Measurements from ENCODE around the gene BCL2L12.

BCL2L12 gene

DNA sequence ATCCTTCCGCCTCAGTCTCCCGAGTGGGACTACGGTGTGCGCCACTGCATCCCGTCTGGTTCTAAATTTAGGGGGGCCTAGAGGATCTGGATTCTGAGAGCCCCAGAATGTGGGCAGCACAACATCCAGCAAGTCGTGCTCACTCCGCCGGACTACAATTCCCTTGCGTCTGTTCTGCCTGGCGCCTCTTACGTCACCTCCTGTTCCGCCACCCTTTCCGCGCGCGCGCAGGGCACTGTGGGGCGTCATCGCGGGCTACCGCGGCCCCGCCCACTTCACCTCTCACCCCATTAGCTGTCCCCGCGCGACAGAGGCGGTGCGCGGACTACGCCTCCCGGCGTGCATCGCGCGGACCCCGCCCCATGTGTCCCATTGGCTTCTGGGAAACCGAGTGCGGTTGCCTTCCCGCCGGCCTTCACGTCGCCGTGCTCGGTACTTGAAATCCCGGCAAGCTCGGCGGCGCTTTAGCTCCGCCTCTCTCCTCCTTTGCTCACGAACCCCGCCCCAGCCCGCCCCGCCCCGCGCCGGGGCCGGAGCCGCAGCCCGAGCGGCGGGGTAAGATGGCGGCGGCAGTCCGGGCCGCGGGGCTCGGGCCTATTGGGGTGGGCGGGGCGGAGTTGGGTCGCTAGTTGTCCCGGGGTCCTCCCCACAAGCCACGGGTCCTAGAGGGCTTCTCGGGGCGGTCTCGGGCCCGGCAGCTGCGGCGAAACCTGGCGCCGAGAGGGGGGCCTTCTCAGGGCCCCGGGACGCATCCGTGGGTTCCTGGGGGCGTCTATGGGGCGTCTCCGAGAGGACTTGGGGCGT is 23.8 kb upstream of the BCL2L12 start, which contains the start of gene SCAF1:
TSS of gene SCAF1 (plus strand) at position 522 of the 804 bp plus-strand sequence. CDS start 2,818 bp downstream, outside the sequence.
- peak; percentile 97 for DNase-seq (ENCODE audit: low read depth, low spot score)
- H3K27ac ChIP-seq = peak within 1 kb of the TSS; percentile 100

DNA sequence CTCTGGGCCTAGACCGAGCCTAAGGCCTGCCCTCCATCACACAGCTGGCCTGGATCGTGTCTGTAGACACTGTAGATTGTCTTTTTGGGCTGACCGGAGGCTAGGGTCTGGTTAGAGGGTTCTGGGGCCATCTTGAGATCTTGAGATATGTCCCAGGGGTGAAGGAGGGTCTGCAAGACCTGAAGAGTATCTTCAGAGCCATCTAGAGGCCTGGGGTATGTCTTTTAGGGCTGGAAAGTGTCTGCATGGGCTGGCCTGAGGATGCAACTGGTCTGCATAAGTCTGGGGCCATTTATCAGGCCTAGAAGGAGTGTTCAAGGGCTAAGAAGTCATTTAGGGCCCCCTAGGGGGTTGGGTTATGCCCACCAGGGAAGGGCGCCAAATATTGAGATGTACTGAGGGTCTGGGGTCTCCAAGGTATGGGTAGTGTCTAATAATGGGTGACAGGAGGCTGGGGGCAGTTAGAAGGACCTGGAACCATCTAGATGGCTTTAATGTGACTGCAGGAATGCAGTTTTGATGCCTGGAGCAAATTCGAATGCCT is 23.2 kb upstream of the BCL2L12 start:
- H3K27ac ChIP-seq = peak overlapping the region; percentile 100
- no peak for DNase-seq (ENCODE audit: low read depth, low spot score)

DNA sequence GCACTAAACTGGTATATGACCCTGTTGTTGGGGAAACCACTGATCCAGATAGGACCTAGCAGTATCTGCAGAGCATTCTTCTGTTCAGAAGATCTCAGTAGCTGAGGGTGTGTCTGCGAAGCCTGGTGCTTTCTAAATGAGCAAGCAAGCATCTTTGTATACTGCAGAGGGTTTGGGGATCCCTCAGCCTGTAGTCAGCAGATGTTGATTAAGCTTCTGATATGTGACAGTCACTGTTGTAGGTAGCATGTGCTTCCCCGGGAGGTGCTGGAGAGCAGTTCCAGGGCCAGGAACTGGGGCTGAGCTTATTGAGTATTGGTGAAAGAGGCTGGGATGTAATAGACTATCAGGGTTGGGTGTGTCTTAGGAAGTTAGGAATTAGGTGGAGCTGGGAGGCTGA is 22.3 kb upstream of the BCL2L12 start:
- peak overlapping the region; percentile 100 for H3K27ac ChIP-seq

DNA sequence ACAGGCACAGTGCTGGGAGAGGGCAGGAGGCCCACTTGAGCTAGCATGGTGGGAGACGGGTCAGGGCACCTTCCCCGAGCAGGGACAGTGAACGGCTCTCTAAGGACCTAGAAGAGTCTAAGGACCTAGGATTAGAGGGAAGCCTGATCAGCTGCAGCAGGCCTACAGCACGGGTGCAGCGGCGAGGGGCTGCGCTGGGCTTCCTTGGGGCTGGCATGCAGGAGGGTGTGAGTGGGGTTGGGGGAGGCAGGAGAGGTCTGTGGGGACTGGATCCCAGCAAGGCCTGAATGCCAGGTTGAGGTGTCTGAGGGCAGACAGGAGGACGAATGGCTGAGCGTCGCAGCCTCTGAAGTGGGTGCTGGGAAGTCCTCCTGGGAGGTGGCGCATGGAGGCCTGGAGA is 20.1 kb upstream of the BCL2L12 start:
- no peak overlapping the region for H3K27ac ChIP-seq
- DNase-seq (ENCODE audit: low read depth, low spot score) = no peak

More for the DNA sequence above, 22.3 kb upstream of the BCL2L12 start:
- no peak for DNase-seq (ENCODE audit: low read depth, low spot score)

DNA sequence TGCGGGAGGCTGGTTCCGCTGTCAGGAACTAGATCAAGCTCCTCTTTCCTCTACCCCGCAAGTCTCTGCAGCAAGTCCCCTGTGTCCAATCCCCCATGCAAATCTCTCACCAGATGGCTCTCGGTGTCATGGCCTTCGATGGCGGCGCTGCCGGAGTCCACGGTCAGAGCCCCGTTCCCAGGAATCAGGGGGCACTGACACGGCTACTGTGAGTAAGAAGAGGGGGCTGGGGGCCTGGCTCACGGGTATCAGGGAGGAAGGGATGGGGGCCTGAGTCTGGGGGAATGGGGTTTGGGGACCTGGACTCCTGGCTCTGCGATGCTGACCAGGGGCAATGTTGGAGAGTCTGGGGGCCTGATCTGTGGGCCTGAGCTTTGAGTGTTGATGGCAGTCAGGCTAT is 19.7 kb upstream of the BCL2L12 start:
- DNase-seq (ENCODE audit: low read depth, low spot score) = no peak
- H3K27ac ChIP-seq = no peak overlapping the region

DNA sequence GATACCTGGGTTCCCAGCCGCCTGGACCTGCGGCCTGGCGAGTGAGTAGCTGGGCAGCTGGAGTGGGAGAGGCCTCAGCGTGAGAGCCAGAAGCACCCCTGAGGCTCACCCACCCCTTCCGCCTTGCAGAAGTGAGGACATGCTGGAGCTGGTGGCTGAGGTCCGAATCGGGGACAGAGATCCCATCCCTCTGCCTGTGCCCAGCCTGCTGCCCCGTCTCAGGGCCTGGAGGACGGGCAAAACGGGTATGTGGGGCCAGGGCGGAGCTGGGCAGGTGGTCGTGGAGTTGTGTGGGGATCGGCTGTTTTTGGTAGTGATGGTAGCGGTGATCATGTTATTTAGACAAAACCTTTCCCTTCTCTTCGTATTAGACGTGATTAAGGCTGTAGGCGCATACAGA is 19.1 kb upstream of the BCL2L12 start:
- no peak overlapping the region for H3K27ac ChIP-seq
- no peak for DNase-seq (ENCODE audit: low read depth, low spot score)

DNA sequence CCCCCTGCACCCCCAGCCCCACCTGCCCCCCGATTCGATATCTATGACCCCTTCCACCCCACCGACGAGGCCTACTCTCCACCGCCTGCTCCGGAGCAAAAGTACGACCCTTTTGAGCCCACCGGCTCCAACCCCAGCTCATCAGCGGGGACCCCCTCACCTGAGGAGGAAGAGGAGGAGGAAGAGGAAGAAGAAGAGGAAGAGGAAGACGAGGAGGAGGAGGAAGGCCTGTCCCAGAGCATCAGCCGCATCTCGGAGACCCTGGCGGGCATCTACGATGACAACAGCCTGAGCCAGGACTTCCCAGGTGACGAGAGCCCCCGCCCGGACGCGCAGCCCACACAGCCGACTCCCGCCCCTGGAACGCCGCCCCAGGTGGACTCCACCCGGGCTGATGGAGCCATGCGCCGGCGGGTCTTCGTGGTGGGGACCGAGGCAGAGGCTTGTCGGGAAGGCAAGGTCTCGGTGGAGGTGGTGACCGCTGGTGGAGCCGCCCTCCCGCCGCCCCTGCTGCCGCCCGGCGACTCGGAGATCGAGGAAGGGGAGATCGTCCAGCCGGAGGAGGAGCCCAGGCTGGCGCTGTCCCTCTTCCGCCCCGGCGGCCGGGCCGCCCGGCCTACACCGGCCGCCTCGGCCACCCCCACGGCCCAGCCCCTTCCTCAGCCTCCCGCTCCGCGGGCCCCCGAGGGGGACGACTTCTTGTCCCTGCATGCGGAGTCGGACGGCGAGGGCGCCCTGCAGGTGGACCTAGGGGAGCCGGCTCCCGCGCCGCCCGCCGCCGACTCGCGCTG is 14.5 kb upstream of the BCL2L12 start:
- no peak overlapping the region for H3K27ac ChIP-seq
- no peak for DNase-seq (ENCODE audit: low read depth, low spot score)

DNA sequence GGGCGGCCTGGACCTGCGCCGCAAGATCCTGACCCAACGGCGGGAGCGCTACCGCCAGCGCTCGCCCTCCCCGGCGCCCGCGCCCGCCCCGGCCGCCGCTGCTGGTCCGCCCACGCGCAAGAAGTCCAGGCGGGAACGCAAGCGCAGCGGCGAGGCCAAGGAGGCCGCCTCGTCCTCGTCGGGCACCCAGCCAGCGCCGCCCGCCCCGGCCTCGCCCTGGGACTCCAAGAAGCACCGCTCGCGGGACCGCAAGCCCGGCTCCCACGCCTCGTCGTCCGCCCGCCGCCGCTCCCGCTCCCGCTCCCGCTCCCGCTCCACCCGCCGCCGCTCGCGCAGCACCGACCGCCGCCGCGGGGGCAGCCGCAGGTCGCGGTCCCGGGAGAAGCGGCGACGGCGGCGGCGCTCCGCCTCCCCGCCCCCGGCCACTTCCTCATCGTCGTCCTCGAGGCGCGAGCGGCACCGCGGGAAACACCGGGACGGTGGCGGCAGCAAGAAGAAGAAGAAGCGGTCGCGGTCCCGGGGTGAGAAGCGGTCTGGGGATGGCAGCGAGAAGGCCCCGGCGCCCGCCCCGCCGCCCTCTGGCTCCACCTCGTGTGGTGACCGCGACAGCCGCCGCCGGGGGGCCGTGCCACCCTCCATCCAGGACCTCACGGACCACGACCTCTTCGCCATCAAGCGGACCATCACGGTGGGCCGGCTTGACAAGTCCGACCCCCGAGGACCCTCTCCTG is 13.7 kb upstream of the BCL2L12 start:
- H3K27ac ChIP-seq = no peak overlapping the region

DNA sequence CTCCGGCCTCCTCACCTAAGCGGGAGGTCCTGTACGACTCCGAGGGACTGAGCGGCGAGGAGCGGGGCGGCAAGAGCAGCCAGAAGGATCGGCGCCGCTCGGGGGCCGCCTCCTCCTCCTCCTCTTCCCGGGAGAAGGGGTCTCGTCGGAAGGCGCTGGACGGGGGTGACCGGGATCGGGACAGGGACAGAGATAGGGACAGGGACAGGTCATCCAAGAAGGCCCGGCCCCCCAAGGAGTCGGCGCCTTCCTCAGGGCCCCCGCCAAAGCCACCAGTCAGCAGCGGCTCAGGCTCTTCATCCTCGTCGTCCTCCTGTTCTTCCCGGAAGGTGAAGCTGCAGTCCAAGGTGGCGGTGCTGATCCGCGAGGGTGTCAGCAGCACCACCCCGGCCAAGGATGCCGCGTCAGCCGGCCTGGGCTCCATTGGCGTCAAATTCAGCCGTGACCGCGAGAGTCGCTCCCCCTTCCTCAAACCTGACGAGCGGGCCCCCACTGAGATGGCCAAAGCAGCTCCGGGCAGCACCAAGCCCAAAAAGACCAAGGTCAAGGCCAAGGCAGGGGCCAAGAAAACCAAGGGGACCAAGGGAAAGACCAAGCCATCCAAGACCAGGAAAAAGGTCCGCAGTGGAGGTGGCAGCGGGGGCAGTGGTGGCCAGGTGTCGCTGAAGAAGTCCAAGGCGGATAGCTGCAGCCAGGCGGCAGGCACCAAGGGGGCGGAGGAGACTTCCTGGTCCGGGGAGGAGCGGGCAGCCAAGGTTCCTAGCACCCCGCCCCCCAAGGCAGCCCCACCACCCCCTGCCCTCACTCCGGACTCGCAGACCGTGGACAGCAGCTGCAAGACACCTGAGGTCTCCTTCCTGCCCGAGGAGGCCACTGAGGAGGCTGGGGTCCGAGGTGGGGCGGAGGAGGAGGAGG is 12.9 kb upstream of the BCL2L12 start:
- DNase-seq (ENCODE audit: low read depth, low spot score) = no peak
- H3K27ac ChIP-seq = no peak overlapping the region

More for the DNA sequence above, 13.7 kb upstream of the BCL2L12 start:
- DNase-seq (ENCODE audit: low read depth, low spot score) = no peak

DNA sequence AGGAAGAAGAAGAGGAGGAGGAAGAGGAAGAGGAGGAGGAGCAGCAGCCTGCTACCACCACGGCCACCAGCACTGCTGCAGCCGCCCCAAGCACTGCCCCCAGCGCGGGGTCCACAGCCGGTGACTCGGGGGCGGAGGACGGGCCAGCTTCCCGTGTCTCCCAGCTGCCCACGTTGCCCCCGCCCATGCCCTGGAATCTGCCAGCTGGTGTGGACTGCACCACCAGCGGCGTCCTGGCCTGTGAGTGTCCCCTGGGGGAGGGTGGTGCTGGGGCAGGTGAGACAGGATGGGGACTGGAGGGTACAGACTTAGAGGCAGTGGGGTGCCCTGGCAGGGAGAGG is 12.3 kb upstream of the BCL2L12 start:
- no peak for DNase-seq (ENCODE audit: low read depth, low spot score)
- no peak overlapping the region for H3K27ac ChIP-seq

DNA sequence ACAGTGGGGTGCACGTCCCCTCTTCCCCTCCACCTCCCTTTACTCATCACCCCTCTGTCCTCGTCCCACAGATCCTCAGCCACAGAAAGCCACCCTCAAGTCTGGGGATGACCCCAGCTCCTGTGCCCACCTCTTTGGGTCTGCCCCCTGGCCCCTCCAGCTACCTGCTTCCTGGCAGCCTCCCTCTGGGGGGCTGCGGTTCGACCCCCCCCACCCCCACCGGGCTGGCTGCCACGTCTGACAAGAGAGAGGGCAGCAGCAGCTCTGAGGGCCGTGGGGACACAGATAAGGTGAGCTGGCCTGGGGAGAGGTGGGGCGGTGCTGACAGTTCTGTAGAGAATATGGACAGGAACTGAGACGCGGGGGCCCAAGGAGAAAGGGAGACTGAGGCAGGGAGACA is 11.2 kb upstream of the BCL2L12 start:
- no peak for DNase-seq (ENCODE audit: low read depth, low spot score)
- H3K27ac ChIP-seq = no peak overlapping the region

DNA sequence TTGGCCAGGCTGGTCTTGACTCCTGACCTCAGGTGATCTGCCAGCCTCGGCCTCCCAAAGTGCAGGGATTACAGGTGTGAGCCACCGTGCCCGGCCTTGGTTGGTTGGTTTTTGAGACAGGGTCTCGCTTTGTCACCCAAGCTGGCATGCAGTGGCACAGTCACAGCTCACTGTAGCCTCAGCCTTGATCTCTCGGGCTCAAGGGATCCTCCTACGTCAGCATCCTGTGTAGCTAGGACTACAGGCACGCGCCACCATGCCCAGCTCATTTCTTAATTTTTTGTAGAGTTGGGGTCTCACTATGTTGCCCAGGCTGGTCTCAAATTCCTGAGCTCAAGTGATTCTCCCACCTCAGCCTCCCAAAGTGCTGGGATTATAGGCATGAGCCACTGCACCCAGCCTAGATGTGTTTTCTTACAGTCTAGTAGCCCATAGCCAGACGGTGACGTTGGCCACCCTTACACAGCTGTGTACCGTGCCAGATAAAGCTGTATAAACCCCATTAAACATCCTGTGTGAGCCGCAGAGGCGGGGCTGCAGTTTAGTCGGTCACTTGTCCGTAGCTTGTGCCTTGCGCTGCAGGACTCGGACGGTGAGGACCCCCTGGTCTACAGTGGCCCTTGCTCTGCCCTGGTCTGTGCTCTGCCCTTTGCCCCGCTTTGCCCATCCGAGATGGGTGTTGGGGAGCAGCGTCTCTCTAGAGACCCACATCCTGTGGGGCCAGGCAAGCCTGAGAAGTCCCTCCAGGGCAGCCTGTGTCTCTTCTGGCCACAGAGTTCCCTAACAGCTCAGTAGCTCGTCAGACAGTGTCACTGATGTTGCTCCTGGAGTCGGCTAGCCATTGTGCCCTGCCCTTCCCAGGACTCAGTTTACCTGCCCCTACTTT is 9.9 kb upstream of the BCL2L12 start:
- no peak for DNase-seq (ENCODE audit: low read depth, low spot score)
- H3K27ac ChIP-seq = no peak overlapping the region

DNA sequence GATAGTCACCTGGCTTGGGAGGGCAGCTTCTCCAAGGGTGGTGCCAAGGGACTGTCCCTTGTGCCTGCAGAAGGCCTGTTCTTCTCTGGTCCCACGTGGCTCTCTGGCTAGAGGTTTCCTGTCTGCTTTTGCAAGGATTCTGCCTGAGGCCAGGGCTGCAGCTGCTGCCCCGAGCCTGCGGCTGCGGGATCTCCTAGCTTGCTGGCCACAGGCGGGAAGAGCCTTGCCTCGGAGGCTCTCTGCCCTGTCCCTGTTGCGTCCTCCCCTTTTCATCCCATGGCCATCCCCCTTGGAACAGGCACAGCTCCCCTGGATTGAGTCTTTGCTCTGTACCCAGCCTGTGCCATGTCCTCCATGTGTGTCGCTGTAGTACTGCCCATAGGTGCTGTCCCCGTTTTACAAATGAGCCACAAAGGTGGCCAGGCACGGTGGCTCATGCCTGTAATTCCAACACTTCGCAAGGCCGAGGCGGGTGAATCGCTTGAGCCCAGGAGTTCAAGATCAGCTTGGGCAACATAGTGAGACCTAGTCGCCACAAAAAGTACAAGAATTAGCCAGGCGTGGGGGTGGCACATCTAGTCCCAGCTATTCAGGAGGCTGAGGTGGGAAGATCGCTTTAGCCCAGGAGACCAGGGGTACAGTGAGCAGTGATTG is 9.2 kb upstream of the BCL2L12 start:
- no peak for DNase-seq (ENCODE audit: low read depth, low spot score)
- no peak overlapping the region for H3K27ac ChIP-seq

DNA sequence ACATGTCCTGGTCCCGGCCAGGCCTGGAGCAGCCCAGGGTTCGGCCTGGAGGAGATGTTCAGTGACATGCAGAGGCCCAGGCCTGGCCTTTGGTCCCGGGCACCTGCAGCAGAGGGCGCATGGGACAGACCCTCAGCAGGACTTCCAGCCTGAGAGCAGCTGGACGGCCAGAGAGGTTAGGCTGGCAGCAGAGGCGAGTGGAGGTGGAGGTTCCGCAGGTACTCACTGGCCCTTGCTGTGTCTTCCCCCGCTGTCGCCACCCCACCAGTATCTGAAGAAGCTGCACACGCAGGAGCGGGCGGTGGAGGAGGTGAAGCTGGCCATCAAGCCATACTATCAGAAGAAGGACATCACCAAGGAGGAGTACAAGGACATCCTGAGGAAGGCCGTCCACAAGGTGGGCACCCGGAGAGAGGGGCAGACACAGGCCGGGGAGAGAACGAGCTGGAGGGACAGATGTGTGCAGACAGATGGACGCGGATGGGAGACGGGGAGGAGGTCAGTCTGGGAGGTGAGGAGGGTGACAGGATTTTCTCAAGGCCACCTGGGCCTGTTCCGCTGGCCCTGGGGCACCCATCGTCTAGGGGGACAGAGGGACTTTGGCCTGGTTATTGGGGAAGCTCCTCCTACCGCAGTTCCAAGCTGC is 8.1 kb upstream of the BCL2L12 start:
- DNase-seq (ENCODE audit: low read depth, low spot score) = no peak
- H3K27ac ChIP-seq = no peak overlapping the region

DNA sequence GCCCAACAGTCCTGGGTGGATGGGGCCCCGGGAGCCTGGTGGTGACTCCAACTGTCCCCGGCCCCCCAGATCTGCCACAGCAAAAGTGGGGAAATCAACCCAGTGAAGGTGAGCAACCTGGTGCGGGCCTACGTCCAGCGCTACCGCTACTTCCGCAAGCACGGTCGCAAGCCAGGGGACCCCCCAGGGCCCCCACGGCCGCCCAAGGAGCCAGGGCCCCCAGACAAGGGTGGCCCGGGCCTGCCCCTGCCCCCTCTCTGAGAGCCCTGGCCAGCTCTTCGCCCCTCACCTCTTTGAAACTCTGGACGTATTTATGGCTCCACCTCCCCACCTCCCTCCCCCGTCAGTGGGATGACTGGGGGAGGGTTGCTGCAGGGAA is 7.6 kb upstream of the BCL2L12 start:
- DNase-seq (ENCODE audit: low read depth, low spot score) = no peak

DNA sequence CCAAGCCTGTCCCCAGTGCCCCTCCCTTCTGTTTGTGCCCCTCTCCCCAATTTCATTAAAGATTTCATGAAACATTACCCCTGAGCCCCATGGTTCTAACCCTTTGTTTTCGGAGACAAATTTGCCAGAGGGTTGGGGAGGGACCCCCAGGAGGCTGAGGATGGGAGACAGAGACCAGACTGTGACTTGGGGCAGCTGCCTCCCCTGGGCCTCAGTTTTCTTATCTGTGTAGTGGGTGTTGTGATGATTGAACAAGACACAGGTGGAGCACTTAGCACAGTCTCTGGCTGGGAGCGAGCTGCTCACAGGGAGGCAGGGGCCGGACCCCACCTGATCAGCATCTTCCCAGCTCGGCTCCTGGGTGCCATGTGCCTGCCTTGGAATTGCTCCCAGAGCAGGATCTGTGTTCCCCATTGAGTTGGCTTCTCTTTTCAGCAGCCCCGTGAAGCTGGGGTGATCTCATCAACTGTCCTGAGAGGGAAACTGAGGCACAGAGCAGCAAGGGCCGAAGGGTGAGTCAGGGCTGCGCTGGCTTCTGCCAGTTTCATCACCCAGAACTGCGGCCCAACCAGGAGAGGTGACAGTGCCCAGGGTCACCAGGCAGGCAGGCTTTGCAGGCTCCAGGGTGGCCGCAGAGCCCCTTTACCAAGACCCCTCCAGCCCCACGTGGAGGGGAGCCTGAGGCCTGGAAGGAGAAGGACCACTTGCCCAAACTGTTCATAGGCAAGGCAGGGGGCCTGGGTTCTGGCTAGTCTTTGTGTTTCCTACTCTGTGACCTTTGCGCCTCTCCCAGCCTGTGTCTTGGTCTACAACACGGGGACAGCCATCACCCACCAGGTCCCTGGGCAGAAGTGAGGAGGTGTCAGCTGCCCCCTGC is 6.9 kb upstream of the BCL2L12 start:
- DNase-seq (ENCODE audit: low read depth, low spot score) = no peak
- no peak overlapping the region for H3K27ac ChIP-seq

More for the DNA sequence above, 7.6 kb upstream of the BCL2L12 start:
- no peak overlapping the region for H3K27ac ChIP-seq

Data from epithelial cell of prostate (primary cell).